ENCODE data around the gene FAM114A1. TPM values are rescaled to one million over a fixed set of nuclear protein-coding genes. Genes with fewer than 3 reads are reported as not detected.

The FAM114A1 gene
- total RNA-seq, 2 donors from 2014 or later = 148 to 180 TPM

DNA sequence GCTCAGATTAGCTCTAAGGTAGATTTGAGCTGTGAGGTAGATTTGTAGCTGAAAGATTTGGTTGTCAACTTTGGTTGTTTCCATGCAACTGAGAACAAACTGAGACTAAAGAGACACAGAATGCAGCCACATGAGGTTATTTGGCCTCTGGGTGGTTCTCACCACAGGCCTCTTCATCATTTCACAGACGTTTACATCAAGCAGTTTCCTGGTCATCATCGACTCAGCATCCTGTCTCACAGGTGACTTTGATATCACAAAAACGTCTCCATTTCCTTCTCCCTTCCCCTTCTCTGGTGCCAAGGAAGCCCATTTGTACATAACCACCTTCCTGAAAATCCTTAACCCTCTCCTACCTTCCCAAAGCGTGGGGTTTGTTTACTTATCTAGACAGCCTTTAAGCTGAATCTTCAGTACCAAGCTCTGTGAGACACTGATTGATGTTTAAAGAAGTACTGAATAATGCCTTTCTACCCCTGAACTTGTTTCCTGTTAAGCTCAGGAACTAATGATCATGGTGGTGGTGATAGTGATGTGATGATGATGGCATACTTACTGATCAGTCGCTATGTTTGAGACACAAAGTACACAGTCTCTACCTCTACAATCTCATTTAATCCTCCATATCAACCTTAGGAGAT, 81.9 kb downstream of the FAM114A1 start:
- TF ChIP-seq, protein P1, sequence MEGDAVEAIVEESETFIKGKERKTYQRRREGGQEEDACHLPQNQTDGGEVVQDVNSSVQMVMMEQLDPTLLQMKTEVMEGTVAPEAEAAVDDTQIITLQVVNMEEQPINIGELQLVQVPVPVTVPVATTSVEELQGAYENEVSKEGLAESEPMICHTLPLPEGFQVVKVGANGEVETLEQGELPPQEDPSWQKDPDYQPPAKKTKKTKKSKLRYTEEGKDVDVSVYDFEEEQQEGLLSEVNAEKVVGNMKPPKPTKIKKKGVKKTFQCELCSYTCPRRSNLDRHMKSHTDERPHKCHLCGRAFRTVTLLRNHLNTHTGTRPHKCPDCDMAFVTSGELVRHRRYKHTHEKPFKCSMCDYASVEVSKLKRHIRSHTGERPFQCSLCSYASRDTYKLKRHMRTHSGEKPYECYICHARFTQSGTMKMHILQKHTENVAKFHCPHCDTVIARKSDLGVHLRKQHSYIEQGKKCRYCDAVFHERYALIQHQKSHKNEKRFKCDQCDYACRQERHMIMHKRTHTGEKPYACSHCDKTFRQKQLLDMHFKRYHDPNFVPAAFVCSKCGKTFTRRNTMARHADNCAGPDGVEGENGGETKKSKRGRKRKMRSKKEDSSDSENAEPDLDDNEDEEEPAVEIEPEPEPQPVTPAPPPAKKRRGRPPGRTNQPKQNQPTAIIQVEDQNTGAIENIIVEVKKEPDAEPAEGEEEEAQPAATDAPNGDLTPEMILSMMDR (IDR thresholded peaks at IDR 0.05) = no peak
- Histone ChIP-seq H3K36me3 (no peaks in the 10 kb centered on the region), H3K9me3 (no peaks in the 10 kb centered on the region), H3K27me3 (replicated peaks; ENCODE audit: insufficient read depth) (no peaks in the 10 kb centered on the region), H3K27ac (no peak overlapping the region), H3K4me1 (ENCODE audit: control insufficient read depth in 1 of 2, low read depth in 2 of 2) (no peaks in the 10 kb centered on the region), H3K4me3 (no peak overlapping the region)
- DNase-seq (ENCODE audit: low spot score) (no peak), ATAC-seq (ENCODE audit: insufficient number of reproducible peaks, low FRiP score, low read depth) (no peak)

DNA sequence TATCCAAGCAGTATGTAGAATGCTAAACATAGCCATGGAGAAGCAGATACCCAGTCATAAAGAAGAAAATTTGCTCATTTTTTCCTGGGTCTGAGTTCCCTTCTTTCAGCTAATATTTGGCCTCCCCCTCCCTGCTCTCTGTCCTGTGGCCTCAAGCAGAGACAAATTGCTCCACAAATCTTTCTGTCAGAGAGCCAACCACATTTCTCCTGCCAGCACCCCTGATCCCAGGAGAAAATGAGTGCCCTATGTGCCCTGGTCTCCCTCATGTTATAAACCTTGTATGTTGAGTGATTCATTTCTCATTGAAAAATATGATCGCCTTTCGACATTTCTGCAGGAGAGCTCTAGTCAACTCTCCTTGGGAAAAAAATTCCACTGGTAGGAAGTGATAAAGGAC, 82.6 kb downstream of the FAM114A1 start:
- Histone ChIP-seq H3K36me3 (no peaks in the 10 kb centered on the region), H3K4me1 (ENCODE audit: control insufficient read depth in 1 of 2, low read depth in 2 of 2) (no peaks in the 10 kb centered on the region), H3K9me3 (no peaks in the 10 kb centered on the region), H3K27me3 (replicated peaks; ENCODE audit: insufficient read depth) (no peaks in the 10 kb centered on the region), H3K4me3 (no peak overlapping the region), H3K27ac (no peak overlapping the region)
- ATAC-seq (ENCODE audit: insufficient number of reproducible peaks, low FRiP score, low read depth) (no peak), DNase-seq (ENCODE audit: low spot score) (no peak)
- TF ChIP-seq, protein P1 (IDR thresholded peaks at IDR 0.05) = no peak

DNA sequence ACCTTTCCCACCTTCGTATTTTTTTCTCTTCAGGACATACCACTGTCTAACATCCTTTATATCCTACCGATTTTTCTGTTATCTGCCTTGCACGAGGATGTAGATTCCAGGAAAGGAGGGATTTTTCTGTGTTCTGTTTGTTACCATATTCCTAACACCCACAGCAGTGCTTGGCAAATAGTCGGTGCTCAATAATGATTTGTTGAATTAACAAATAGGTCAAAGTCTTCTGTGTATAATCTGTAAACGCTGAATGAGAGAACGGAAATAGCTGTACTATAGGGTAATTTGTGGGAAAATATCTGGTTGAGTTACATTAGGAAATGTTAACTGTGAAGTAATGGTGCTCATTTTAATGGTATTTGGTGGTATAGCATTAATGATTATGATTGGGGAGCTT, 83.1 kb downstream of the FAM114A1 start:
- H3K4me1 ChIP-seq (ENCODE audit: control insufficient read depth in 1 of 2, low read depth in 2 of 2) = no peaks in the 10 kb centered on the region
- TF ChIP-seq, protein P1 (IDR thresholded peaks at IDR 0.05) = no peak
- no peak for DNase-seq (ENCODE audit: low spot score)
- ATAC-seq (ENCODE audit: insufficient number of reproducible peaks, low FRiP score, low read depth) = no peak
- no peaks in the 10 kb centered on the region for H3K9me3 ChIP-seq
- no peak overlapping the region for H3K27ac ChIP-seq
- H3K27me3 ChIP-seq (replicated peaks; ENCODE audit: insufficient read depth) = no peaks in the 10 kb centered on the region
- H3K36me3 ChIP-seq = no peaks in the 10 kb centered on the region
- no peak overlapping the region for H3K4me3 ChIP-seq

DNA sequence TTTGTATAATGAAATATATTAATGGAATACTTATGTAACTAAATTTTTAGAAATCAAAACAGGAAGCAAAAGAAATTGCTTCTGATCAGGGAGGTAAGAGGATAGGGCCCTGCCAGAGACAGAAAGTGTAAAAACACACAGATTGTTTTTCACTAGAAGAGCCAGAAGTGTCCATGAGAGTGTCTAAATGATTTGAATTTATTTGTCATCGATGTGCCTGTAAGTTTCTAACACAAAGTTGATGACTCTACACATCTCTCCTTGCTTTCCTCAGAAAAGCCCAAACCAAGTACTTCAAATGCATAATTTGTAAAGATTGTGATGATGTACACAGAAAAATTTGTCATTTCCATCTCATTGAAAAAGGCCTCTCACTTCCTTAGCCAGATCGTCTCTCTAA, 84.0 kb downstream of the FAM114A1 start:
- no peak for DNase-seq (ENCODE audit: low spot score)
- Histone ChIP-seq H3K36me3 (no peaks in the 10 kb centered on the region), H3K4me3 (no peak overlapping the region), H3K9me3 (no peaks in the 10 kb centered on the region), H3K27me3 (replicated peaks; ENCODE audit: insufficient read depth) (no peaks in the 10 kb centered on the region), H3K27ac (no peak overlapping the region), H3K4me1 (ENCODE audit: control insufficient read depth in 1 of 2, low read depth in 2 of 2) (no peaks in the 10 kb centered on the region)
- no peak for ATAC-seq (ENCODE audit: insufficient number of reproducible peaks, low FRiP score, low read depth)
- TF ChIP-seq, protein P1 (IDR thresholded peaks at IDR 0.05) = no peak

DNA sequence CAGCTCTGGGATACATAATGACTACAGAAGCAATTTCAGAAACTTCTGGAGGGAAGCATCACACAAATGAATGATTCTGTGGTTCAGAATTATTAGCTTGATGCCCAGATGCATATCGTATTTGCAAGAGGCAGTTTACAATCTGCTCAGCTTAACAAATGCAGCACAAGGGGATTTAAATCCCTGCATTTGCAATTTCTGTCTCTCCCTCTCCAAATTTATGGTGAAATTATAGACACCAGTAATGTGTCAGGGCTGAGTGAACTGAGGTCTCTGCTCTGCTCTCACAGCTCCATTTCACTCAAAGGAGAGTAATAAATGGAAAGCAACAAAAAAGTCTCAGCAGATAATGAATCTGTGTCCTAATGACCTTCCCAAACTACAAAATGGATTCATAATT, 84.4 kb downstream of the FAM114A1 start:
- TF ChIP-seq, protein P1 (IDR thresholded peaks at IDR 0.05) = no peak
- no peaks in the 10 kb centered on the region for H3K27me3 ChIP-seq (replicated peaks; ENCODE audit: insufficient read depth)
- no peak for DNase-seq (ENCODE audit: low spot score)
- no peaks in the 10 kb centered on the region for H3K9me3 ChIP-seq
- no peak for ATAC-seq (ENCODE audit: insufficient number of reproducible peaks, low FRiP score, low read depth)
- no peaks in the 10 kb centered on the region for H3K4me1 ChIP-seq (ENCODE audit: control insufficient read depth in 1 of 2, low read depth in 2 of 2)
- H3K4me3 ChIP-seq = no peak overlapping the region
- H3K36me3 ChIP-seq = no peaks in the 10 kb centered on the region
- H3K27ac ChIP-seq = no peak overlapping the region

All from thoracic aorta (tissue), 2 donors.